ENCODE data around the gene CFAP47.
"Not testable (repeated sequence)": the region's sequence is repeated elsewhere in the genome, so short reads cannot be mapped to it uniquely, and the experiment has no call there.

GRCh38 chrX:36075009-36075408, 155.5 kb downstream of the CFAP47 start:
- TF ChIP-seq CTCF (IDR thresholded peaks at IDR 0.05; ENCODE audit: extremely low read depth in 1 of 2, insufficient read depth in 1 of 2, low read depth in 1 of 2, low read length in 2 of 2); EZH2 (IDR thresholded peaks at IDR 0.05; ENCODE audit: borderline replicate concordance, low read depth, low read length, severe bottlenecking); POLR2A (IDR thresholded peaks at IDR 0.05; ENCODE audit: low read depth, low read length); GATA2 (IDR thresholded peaks at IDR 0.05; ENCODE audit: insufficient read depth, insufficient read length, low read depth, low read length); POLR2AphosphoS5 (IDR thresholded peaks at IDR 0.05; ENCODE audit: insufficient read depth, low read depth, low read length); MAX (IDR thresholded peaks at IDR 0.05; ENCODE audit: insufficient read depth, insufficient read length); MYC (IDR thresholded peaks at IDR 0.05; ENCODE audit: low read depth, low read length); FOS (IDR thresholded peaks at IDR 0.05; ENCODE audit: borderline replicate concordance, insufficient read depth, low read length); JUN (IDR thresholded peaks at IDR 0.05; ENCODE audit: borderline replicate concordance, insufficient read depth, insufficient read length, low read depth): not testable (repeated sequence)
